ENCODE data around the gene SPG21. TPM values are rescaled to one million over a fixed set of nuclear protein-coding genes. Genes with fewer than 3 reads are reported as not detected.

Gene SPG21, protein sequence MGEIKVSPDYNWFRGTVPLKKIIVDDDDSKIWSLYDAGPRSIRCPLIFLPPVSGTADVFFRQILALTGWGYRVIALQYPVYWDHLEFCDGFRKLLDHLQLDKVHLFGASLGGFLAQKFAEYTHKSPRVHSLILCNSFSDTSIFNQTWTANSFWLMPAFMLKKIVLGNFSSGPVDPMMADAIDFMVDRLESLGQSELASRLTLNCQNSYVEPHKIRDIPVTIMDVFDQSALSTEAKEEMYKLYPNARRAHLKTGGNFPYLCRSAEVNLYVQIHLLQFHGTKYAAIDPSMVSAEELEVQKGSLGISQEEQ
- total RNA-seq (10 to 100 TPM; 42.4 to 48.6 TPM), total RNA-seq (42.1 to 64.4 reads per million in 2 donors)

DNA sequence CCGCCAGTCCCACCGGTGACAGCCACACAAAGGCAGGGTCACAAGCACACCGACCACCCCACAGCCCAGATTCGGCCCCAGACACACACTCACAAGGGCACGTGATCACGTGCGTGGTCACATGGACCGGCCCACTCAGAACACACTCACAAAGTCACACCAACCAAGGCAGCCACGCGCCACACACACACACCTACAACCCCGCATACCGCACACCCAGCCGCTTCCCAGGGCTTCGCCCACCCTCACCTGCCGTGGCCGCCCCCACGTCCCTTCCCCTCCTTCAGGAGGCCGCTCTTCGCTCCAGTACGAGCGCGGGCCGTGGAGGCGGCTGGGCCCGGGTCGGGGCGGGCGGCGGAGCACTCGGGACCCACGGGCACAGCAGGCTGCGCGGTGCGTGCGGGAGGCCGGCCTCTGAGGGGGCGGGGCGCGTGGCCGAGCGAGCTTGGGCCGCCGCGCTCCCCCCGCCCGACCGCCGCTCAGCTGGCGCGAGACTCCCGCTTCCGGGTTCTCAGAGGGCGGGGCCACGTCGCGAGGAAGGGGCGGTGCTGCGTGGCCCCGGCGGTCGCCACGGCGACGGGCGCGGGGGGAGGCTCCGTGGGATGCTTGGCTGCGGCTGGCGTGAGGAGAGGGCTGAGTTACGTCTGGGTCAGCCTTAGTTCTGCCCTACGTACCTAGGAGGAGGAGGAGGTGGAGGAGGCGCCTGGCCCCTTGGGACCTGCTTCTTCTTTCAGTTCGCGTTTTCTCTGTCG is at the start of gene SPG21:
Gene SPG21 (minus strand): TSS at position 499 of the 752 bp plus-strand sequence. CDS start 6,345 bp downstream, outside the sequence.
- DNase-seq (peak; percentile 87 to 91 (median 88)), ATAC-seq (peak; percentile 92)
- H3K9me3 ChIP-seq (ENCODE audit: control insufficient read depth, low read length, poor library complexity, severe bottlenecking) = no peaks in the 10 kb centered on the region
- H3K4me1 Mint-ChIP-seq = peaks cover 31% of the 10 kb centered on the region
- H3K4me3 Mint-ChIP-seq = peak within 1 kb of the TSS; percentile 99
- H3K36me3 Mint-ChIP-seq (ENCODE audit: low read depth) = no peaks in the 10 kb centered on the region
- H3K27me3 Mint-ChIP-seq = no peaks in the 10 kb centered on the region
- peak within 1 kb of the TSS; percentile 95 for H3K27ac Mint-ChIP-seq

DNA sequence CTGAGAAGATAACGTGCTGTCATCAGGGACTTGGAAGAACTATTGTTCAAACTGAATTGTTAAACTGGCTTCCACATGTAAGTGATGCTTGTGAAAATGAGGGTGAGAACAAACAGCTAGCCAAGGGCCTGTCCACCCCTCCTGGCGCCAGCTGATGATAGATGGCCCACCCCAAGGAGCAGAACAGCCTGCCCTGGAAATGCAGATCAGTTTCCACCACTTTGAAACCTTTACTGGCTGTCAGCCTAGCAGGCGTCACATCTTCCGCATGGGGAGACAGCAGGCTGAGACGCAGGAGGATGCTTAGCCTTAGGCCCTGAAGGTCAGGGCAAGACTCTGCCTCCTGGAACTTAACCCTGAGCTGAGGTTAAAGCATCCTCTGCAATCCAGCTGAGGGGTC is 49.1 kb upstream of the SPG21 start:
- ATAC-seq (no peak), DNase-seq (no peak)
- Mint-ChIP-seq H3K4me1 (no peaks in the 10 kb centered on the region), H3K36me3 (ENCODE audit: low read depth) (peaks cover 3% of the 10 kb centered on the region), H3K27ac (no peak overlapping the region), H3K27me3 (peaks cover 19% of the 10 kb centered on the region), H3K4me3 (no peak overlapping the region)
- H3K9me3 ChIP-seq (ENCODE audit: control insufficient read depth, low read length, poor library complexity, severe bottlenecking) = no peaks in the 10 kb centered on the region

DNA sequence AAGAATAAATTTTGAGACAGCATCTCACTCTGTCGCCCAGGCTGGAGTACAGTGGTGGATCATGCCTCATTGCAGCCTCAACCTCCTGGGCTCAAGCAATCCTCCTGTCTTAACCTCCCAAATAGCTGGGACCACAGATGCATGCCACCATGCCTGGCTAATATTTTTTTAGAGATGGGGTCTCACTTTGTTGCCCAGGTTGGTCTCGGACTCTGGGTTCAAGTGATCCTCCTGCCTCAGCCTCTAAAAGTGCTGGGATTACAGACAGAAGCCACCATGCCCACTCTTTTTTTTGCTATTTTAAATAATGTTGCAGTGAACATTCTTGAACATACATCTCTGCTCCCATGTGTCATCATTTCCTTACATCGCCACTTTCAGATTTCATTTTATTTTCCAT is 48.7 kb upstream of the SPG21 start:
- Mint-ChIP-seq H3K36me3 (ENCODE audit: low read depth) (peaks cover 3% of the 10 kb centered on the region), H3K27ac (no peak overlapping the region), H3K4me3 (no peak overlapping the region), H3K27me3 (peaks cover 15% of the 10 kb centered on the region), H3K4me1 (no peaks in the 10 kb centered on the region)
- ATAC-seq (no peak), DNase-seq (no peak)
- no peaks in the 10 kb centered on the region for H3K9me3 ChIP-seq (ENCODE audit: control insufficient read depth, low read length, poor library complexity, severe bottlenecking)

DNA sequence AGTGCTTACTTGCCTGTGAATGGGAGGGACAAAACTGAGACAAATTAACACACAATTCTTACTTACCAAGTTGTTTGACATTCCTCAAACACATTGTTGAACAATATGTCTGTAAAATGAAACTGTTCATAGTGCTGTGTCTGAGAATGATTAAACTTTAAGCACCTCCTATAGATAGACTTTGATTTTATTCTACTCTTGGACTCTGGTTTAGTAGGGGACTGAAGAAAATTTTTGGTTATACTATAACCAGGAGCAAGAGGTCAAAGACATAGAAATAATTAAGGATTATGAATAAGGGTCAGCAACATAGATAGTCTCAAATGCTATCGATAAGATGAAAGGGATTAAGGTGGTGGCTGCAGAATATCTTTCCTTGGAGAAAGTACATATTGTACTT is 47.6 kb upstream of the SPG21 start:
- H3K4me3 Mint-ChIP-seq = no peak overlapping the region
- H3K27me3 Mint-ChIP-seq = peaks cover 16% of the 10 kb centered on the region
- H3K4me1 Mint-ChIP-seq = peaks cover 3% of the 10 kb centered on the region
- ATAC-seq (no peak), DNase-seq (no peak)
- no peaks in the 10 kb centered on the region for H3K36me3 Mint-ChIP-seq (ENCODE audit: low read depth)
- H3K27ac Mint-ChIP-seq = no peak overlapping the region
- H3K9me3 ChIP-seq (ENCODE audit: control insufficient read depth, low read length, poor library complexity, severe bottlenecking) = no peaks in the 10 kb centered on the region

DNA sequence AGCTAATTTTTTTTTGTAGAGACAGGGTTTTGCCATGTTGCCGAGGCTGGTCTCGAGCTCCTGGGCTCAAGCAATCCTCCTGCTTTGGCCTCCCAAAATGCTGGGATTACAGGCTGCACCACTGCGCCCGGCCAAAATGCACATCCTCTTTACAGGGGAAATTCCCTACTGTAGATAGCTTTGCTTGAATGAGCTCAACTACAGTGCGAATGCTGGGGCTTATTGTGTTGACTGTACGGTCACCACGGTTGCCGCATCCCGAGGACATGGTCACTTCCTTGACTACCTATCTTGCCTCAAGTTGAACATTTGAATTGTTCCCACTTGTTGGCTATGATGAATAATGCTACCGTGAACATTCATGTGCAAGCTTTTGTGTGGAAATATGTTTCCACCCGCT is 45.0 kb upstream of the SPG21 start:
- ATAC-seq = no peak
- peaks cover 23% of the 10 kb centered on the region for H3K27me3 Mint-ChIP-seq
- peaks cover 6% of the 10 kb centered on the region for H3K4me1 Mint-ChIP-seq
- H3K36me3 Mint-ChIP-seq (ENCODE audit: low read depth) = no peaks in the 10 kb centered on the region
- no peak overlapping the region for H3K4me3 Mint-ChIP-seq
- H3K27ac Mint-ChIP-seq = no peak overlapping the region
- H3K9me3 ChIP-seq (ENCODE audit: control insufficient read depth, low read length, poor library complexity, severe bottlenecking) = no peaks in the 10 kb centered on the region
- DNase-seq = no peak

DNA sequence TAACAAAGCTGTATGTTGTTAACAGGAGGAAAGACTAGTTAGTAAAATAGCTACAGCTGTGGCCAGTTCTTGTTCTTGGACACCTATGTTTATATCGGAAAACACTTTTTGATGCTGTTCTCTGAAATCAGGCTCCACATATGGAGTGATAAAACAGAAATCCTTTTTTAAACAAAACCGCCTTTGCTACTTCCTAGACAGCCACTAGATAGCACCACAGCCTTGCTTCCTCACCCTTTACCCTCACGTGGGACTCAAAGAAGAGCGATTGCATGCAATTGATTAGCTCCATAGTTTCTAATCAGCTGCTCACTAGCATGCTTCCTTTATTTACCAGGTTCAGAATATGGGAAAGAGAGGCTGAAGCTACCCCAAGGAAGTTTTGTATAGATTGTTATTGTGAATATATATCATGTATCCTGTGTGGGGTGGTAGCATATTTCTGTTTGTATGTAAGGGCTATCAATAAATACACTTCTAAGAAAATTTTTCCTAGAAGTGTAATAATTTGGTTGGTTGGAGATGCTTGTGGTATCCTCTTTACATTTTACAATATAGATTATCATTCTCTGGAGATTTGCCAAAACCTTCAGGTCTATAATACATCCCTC is 44.0 kb upstream of the SPG21 start:
- Mint-ChIP-seq H3K4me3 (no peak overlapping the region), H3K36me3 (ENCODE audit: low read depth) (no peaks in the 10 kb centered on the region), H3K4me1 (peaks cover 6% of the 10 kb centered on the region), H3K27ac (no peak overlapping the region), H3K27me3 (peaks cover 23% of the 10 kb centered on the region)
- no peaks in the 10 kb centered on the region for H3K9me3 ChIP-seq (ENCODE audit: control insufficient read depth, low read length, poor library complexity, severe bottlenecking)
- DNase-seq (no peak), ATAC-seq (peak; percentile 53)

DNA sequence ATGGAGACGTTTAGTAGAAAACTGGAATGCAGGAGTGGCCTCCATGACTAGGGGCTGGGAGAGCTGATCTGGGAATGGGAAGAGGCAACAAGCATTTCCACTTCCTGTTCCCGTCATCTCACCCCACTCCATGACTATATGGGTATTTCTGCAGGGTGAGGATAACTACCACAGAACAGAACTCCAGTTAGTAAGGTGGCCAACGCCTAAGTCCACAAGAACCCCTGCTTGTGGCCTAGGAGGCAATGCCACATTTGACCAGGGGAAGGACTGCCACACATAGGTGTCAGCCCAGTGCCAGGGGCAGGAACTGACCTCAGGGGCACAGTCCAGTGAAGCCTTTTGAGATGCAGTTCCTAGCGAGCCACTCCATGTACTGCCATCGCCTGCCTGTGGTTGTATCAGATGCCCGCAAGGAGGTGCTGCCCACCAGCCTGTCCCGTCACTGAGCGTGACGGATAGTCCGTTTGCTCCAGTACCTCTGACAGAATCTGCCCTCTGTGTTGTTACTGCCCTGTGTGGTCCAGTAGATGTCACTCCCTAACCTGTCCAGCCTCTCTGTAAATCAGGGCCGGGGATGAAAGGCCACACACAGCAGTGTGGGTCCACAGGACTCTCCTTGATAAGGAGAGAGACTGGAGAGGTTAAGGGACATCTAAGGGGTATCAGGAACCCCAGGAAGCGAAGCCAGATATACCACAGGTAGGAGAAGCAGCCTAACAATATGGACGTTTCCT is 43.3 kb upstream of the SPG21 start:
- no peaks in the 10 kb centered on the region for H3K9me3 ChIP-seq (ENCODE audit: control insufficient read depth, low read length, poor library complexity, severe bottlenecking)
- H3K27ac Mint-ChIP-seq = no peak overlapping the region
- H3K36me3 Mint-ChIP-seq (ENCODE audit: low read depth) = peaks cover 3% of the 10 kb centered on the region
- peaks cover 12% of the 10 kb centered on the region for H3K4me1 Mint-ChIP-seq
- DNase-seq = peak in 1 of 3 donors; percentile 20
- no peak overlapping the region for H3K4me3 Mint-ChIP-seq
- H3K27me3 Mint-ChIP-seq = peaks cover 23% of the 10 kb centered on the region
- ATAC-seq = peak; percentile 45

DNA sequence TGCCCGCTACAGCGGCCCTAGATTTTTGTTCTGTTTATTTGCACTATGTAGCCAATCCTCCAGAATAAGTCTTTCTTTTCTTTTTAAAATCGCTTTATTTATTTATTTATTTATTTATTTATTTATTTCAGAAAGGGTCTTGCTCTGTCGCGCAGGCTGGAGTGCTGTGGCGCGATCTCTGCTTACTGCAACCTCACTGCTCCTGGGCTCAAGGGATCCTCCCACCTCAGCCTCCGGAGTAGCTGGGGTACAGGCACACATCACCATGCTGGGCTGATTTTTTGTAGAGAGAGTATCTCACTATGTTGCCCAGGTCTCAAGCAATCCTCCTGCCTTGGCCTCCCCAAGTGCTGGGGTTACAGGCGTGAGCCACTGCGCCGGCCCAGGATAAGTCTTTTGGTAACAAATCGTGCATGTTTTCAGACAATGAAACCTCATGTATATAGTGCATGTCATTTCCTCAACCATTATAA is 40.1 kb upstream of the SPG21 start:
- H3K27ac Mint-ChIP-seq = no peak overlapping the region
- peaks cover 11% of the 10 kb centered on the region for H3K36me3 Mint-ChIP-seq (ENCODE audit: low read depth)
- no peak for DNase-seq
- peak overlapping the region; percentile 33 for H3K4me3 Mint-ChIP-seq
- H3K27me3 Mint-ChIP-seq = peaks cover 23% of the 10 kb centered on the region
- ATAC-seq = no peak
- H3K4me1 Mint-ChIP-seq = peaks cover 24% of the 10 kb centered on the region
- no peaks in the 10 kb centered on the region for H3K9me3 ChIP-seq (ENCODE audit: control insufficient read depth, low read length, poor library complexity, severe bottlenecking)

DNA sequence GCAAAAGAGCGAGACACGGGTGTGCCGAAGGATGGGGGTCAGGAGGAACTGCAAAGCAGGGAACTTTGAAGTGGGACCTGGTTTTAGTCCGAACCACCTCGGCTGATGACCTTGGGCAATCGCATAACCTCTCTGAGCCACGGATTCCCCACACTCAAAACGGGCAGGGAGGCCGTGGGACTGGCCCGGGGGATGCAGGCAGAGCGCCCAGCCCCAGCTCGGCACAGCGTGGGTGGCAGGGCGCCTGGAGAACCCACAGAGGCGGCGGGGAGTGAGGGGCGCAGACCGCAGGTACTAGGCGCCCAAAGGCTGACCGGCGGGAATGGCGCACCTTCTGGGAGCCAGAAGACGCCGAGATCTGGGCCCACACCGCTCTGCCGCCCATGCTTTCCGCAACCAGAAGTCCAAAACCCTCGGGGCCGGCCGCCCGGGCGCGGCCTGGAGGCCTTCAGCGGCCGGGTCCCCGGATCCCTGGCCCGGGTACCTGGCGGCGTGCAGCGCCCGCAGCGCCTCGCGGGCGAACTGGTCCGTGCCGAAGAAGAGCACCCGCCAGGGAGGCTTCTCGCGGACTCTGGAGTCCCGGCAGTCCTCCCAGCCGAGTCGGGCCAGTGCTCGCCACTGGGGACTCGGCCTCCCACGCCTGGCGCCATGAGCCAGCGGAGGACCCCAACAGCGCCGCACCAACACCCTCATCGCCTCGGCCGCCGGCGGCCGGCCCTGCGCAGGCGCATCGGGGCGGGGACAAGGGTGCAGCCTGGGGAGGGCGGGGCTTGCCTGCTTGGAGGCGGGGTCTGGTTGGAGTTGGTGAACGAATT is 39.4 kb upstream of the SPG21 start, which contains the start of gene MTFMT:
Gene MTFMT (minus strand): TSS at position 719 of the 815 bp plus-strand sequence. CDS start 26 bp downstream, at position 693.
- Mint-ChIP-seq H3K27ac (peak within 1 kb of the TSS; percentile 92), H3K4me1 (peaks cover 28% of the 10 kb centered on the region)

DNA sequence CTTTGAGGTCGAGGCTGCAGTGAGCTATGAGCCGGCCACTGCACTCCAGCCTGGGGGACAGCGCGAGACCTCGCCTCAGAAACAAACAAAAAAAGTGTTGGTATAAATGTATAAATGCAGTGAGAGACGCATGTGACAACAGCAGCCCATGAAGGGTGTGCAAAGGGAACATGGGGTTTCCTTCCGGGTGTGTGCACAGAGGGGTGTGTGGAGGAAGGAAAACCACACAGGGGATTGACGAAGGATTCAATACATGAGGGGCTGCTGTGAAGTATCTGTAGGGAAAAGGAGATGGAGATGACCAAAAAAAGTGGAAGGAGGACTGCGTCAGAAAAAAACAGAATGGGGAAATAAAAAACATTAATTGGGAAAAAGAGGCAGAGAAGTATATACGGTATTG is 38.6 kb upstream of the SPG21 start:
- H3K4me1 Mint-ChIP-seq = peaks cover 28% of the 10 kb centered on the region
- H3K4me3 Mint-ChIP-seq = peak overlapping the region; percentile 99
- H3K9me3 ChIP-seq (ENCODE audit: control insufficient read depth, low read length, poor library complexity, severe bottlenecking) = no peaks in the 10 kb centered on the region
- H3K36me3 Mint-ChIP-seq (ENCODE audit: low read depth) = peaks cover 14% of the 10 kb centered on the region
- no peak for ATAC-seq
- no peak for DNase-seq
- peak overlapping the region; percentile 92 for H3K27ac Mint-ChIP-seq
- peaks cover 22% of the 10 kb centered on the region for H3K27me3 Mint-ChIP-seq

More for the DNA sequence above, 39.4 kb upstream of the SPG21 start, which contains the start of gene MTFMT:
- peaks cover 23% of the 10 kb centered on the region for H3K27me3 Mint-ChIP-seq
- H3K9me3 ChIP-seq (ENCODE audit: control insufficient read depth, low read length, poor library complexity, severe bottlenecking) = no peaks in the 10 kb centered on the region
- peaks cover 14% of the 10 kb centered on the region for H3K36me3 Mint-ChIP-seq (ENCODE audit: low read depth)
- H3K4me3 Mint-ChIP-seq = peak within 1 kb of the TSS; percentile 99
- ATAC-seq (peak; percentile 96), DNase-seq (peak; percentile 88 to 92 (median 90))

DNA sequence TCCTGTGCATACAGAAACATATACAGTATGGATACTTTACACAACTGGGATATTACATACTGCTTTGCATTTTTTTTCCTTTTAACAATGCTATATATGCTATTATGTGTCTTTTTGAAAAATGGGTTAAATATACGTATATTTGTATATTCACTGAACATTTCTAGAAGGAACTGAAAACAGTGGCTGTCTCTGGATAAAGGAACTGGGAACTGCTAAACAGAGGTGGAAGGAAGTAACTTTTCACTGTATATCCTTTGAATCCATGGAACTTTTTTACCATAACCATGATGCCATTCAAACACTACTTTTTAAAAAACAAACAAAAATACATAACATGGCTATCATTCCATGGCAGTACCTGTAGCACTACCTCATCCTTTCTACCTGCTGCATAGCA is 37.9 kb upstream of the SPG21 start:
- Mint-ChIP-seq H3K4me1 (peaks cover 25% of the 10 kb centered on the region), H3K4me3 (peak overlapping the region; percentile 99), H3K27me3 (peaks cover 16% of the 10 kb centered on the region), H3K36me3 (ENCODE audit: low read depth) (peaks cover 14% of the 10 kb centered on the region), H3K27ac (no peak overlapping the region)
- ATAC-seq (no peak), DNase-seq (no peak)
- H3K9me3 ChIP-seq (ENCODE audit: control insufficient read depth, low read length, poor library complexity, severe bottlenecking) = no peaks in the 10 kb centered on the region

DNA sequence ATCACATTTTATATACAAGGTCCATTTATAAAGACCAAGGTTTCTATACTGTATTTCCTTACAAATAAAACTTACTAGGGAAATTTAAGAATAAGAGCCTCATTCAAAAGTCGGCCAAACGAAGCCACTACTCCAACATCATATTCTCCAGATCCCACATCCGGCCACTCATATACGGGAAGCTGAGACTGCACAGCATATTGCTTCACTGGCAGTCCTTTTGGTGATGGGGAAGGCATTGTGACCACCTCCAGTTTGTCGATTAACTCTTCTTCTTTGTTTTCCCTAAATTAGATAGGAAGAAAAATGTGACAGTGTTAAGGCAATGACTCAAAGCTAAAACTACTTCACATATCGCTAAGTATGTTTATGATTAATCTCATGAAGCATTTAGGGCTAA is 37.0 kb upstream of the SPG21 start:
- no peak overlapping the region for H3K27ac Mint-ChIP-seq
- peaks cover 22% of the 10 kb centered on the region for H3K4me1 Mint-ChIP-seq
- peaks cover 8% of the 10 kb centered on the region for H3K27me3 Mint-ChIP-seq
- ATAC-seq (no peak), DNase-seq (no peak)
- no peaks in the 10 kb centered on the region for H3K9me3 ChIP-seq (ENCODE audit: control insufficient read depth, low read length, poor library complexity, severe bottlenecking)
- peaks cover 14% of the 10 kb centered on the region for H3K36me3 Mint-ChIP-seq (ENCODE audit: low read depth)
- H3K4me3 Mint-ChIP-seq = no peak overlapping the region

Data from T-helper 17 cell (primary cell).